ENCODE data around the gene TUBGCP6.

TUBGCP6 gene

GRCh38 chr22:50177537-50178470 lies 67.0 kb downstream of the TUBGCP6 start:
- no peak for ATAC-seq
- no peak for TF ChIP-seq TCF4 (CRISPR knock-in tag; IDR thresholded peaks at IDR 0.05; ENCODE audit: borderline replicate concordance)
- TF ChIP-seq CSRNP3 (CRISPR knock-in tag; IDR thresholded peaks at IDR 0.05) = no peak
- TF ChIP-seq SNAI2 (CRISPR knock-in tag; IDR thresholded peaks at IDR 0.05) = no peak
- TF ChIP-seq ESRRG (CRISPR knock-in tag; IDR thresholded peaks at IDR 0.05) = no peak
- TF ChIP-seq RARB (CRISPR knock-in tag; IDR thresholded peaks at IDR 0.05) = no peak
- TF ChIP-seq ARNTL (CRISPR knock-in tag; IDR thresholded peaks at IDR 0.05; ENCODE audit: borderline replicate concordance, low read depth) = no peak
- no peak for TF ChIP-seq TOX (CRISPR knock-in tag; IDR thresholded peaks at IDR 0.05; ENCODE audit: borderline replicate concordance)
- no peak for TF ChIP-seq ZNF8 (CRISPR knock-in tag; IDR thresholded peaks at IDR 0.05)
- TF ChIP-seq, protein P1, sequence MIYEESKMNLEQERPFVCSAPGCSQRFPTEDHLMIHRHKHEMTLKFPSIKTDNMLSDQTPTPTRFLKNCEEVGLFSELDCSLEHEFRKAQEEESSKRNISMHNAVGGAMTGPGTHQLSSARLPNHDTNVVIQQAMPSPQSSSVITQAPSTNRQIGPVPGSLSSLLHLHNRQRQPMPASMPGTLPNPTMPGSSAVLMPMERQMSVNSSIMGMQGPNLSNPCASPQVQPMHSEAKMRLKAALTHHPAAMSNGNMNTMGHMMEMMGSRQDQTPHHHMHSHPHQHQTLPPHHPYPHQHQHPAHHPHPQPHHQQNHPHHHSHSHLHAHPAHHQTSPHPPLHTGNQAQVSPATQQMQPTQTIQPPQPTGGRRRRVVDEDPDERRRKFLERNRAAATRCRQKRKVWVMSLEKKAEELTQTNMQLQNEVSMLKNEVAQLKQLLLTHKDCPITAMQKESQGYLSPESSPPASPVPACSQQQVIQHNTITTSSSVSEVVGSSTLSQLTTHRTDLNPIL (CRISPR knock-in tag; IDR thresholded peaks at IDR 0.05; ENCODE audit: low read depth) = no peak
- no peak for TF ChIP-seq ZC3H10 (CRISPR knock-in tag; IDR thresholded peaks at IDR 0.05)

DNA sequence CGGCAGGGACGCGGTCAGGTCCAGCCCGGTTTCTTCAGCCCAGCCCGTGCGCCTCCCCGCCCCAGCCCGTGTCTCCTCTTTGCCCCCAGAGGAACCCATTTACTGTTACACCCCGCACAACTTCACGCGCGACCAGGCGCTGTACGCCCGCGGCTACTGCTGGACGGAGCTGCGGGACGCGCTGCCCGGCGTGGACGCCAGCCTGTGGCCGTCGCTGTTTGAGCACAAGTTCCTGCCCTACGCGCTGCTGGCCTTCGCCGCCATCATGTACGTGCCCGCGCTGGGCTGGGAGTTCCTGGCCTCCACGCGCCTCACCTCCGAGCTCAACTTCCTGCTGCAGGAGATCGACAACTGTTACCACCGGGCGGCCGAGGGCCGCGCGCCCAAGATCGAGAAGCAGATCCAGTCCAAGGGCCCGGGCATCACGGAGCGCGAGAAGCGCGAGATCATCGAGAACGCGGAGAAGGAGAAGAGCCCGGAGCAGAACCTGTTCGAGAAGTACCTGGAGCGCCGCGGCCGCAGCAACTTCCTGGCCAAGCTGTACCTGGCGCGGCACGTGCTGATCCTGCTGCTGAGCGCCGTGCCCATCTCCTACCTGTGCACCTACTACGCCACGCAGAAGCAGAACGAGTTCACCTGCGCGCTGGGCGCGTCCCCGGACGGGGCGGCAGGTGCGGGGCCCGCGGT lies 67.8 kb downstream of the TUBGCP6 start:
- ATAC-seq = no peak
- no peak for TF ChIP-seq ZFP30 (CRISPR knock-in tag; IDR thresholded peaks at IDR 0.05)
- TF ChIP-seq, protein P2, sequence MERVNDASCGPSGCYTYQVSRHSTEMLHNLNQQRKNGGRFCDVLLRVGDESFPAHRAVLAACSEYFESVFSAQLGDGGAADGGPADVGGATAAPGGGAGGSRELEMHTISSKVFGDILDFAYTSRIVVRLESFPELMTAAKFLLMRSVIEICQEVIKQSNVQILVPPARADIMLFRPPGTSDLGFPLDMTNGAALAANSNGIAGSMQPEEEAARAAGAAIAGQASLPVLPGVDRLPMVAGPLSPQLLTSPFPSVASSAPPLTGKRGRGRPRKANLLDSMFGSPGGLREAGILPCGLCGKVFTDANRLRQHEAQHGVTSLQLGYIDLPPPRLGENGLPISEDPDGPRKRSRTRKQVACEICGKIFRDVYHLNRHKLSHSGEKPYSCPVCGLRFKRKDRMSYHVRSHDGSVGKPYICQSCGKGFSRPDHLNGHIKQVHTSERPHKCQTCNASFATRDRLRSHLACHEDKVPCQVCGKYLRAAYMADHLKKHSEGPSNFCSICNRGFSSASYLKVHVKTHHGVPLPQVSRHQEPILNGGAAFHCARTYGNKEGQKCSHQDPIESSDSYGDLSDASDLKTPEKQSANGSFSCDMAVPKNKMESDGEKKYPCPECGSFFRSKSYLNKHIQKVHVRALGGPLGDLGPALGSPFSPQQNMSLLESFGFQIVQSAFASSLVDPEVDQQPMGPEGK (CRISPR knock-in tag; IDR thresholded peaks at IDR 0.05; ENCODE audit: borderline replicate concordance) = no peak
- no peak for TF ChIP-seq TSHZ2 (CRISPR knock-in tag; IDR thresholded peaks at IDR 0.05)
- no peak for TF ChIP-seq OSR1 (CRISPR knock-in tag; IDR thresholded peaks at IDR 0.05)
- no peak for TF ChIP-seq RARB (CRISPR knock-in tag; IDR thresholded peaks at IDR 0.05)
- no peak for TF ChIP-seq POU6F1 (CRISPR knock-in tag; IDR thresholded peaks at IDR 0.05; ENCODE audit: borderline replicate concordance, low read depth)
- no peak for TF ChIP-seq ISL1 (CRISPR knock-in tag; IDR thresholded peaks at IDR 0.05)
- no peak for TF ChIP-seq SNAI2 (CRISPR knock-in tag; IDR thresholded peaks at IDR 0.05)
- TF ChIP-seq, protein P1 (CRISPR knock-in tag; IDR thresholded peaks at IDR 0.05; ENCODE audit: low read depth) = no peak
- no peak for TF ChIP-seq ZNF565 (CRISPR knock-in tag; conservative IDR thresholded peaks at IDR 0.05; ENCODE audit: low read depth)
- no peak for TF ChIP-seq TOX (CRISPR knock-in tag; IDR thresholded peaks at IDR 0.05; ENCODE audit: borderline replicate concordance)
- TF ChIP-seq ZFP3 (CRISPR knock-in tag; IDR thresholded peaks at IDR 0.05) = no peak
- no peak for TF ChIP-seq GLIS3 (CRISPR knock-in tag; IDR thresholded peaks at IDR 0.05)
- TF ChIP-seq PPARA (CRISPR knock-in tag; IDR thresholded peaks at IDR 0.05; ENCODE audit: borderline replicate concordance) = no peak
- no peak for TF ChIP-seq CSDC2 (CRISPR knock-in tag; IDR thresholded peaks at IDR 0.05)
- TF ChIP-seq ZNF8 (CRISPR knock-in tag; IDR thresholded peaks at IDR 0.05) = no peak
- no peak for TF ChIP-seq TCF4 (CRISPR knock-in tag; IDR thresholded peaks at IDR 0.05; ENCODE audit: borderline replicate concordance)
- no peak for TF ChIP-seq ZC3H10 (CRISPR knock-in tag; IDR thresholded peaks at IDR 0.05)

All from SK-N-SH treated with all-trans-retinoic acid at 6 μM for 48 hours (cell line).